ENCODE data around the gene ALPK3.

Gene ALPK3

DNA sequence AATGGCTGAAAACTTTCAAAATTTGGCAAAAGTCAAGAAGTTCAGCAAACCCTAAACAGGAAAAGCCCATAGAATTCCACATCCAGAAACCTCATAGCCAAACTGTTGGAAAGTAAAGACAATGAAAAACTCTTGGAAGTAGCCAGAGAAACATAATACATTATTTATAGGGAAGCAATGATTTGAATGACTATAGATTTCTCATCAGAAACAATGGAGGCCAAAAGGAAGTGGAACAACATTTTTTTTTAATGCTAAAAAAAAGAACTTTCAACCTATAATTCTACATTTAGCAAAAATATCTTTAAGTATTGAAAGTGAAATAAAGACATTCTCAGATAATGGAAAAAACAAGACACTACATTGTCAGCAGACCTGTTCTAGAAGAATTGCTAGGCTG lies 30.2 kb downstream of the ALPK3 start:
- no peak for DNase-seq

GRCh38 chr15:84852212-84852611 lies 35.1 kb downstream of the ALPK3 start:
- no peak for DNase-seq

- DNase-seq: no peak
Measured at GRCh38 chr15:84855136-84855535, 38.0 kb downstream of the ALPK3 start.

DNA sequence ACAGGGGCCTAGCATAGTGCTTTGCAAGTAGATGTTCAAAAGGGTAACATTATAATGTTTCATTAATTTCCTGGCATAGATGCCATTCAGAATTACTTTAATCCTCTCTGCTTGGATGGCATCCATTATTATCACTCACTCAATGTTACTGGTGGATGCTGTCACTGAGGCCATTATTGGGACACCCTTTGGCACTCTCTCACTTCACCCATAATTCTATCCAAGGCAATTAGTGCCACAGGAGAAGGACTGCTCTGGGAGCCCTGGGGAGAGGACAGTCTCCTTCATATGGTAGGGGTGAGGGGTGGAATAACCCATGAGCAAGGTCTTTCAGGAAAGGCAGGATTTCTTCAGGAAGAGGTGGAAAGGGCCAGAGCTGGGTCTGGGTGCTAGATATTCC lies 38.6 kb downstream of the ALPK3 start:
- DNase-seq: no peak

DNA sequence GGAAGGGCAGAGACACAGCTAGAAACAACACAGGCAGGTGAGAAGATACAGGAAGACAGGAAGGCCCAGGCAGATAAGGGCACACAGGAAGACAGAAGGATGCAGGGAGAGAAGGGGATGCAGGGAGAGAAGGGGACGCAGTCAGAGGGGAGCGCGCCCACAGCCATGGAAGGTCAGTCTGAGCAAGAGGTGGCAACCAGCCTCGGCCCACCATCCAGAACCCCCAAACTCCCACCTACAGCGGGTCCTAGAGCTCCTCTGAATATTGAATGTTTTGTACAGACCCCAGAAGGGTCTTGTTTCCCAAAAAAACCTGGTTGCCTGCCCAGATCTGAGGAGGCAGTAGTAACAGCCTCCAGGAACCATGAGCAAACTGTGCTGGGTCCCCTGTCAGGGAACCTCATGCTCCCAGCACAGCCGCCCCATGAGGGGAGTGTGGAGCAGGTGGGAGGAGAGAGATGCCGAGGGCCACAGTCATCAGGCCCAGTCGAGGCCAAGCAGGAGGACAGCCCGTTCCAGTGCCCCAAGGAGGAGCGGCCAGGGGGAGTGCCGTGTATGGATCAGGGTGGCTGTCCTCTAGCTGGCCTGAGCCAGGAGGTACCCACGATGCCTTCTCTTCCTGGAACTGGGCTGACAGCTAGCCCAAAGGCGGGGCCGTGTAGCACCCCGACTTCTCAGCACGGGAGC lies 39.7 kb downstream of the ALPK3 start:
- DNase-seq: no peak

DNA sequence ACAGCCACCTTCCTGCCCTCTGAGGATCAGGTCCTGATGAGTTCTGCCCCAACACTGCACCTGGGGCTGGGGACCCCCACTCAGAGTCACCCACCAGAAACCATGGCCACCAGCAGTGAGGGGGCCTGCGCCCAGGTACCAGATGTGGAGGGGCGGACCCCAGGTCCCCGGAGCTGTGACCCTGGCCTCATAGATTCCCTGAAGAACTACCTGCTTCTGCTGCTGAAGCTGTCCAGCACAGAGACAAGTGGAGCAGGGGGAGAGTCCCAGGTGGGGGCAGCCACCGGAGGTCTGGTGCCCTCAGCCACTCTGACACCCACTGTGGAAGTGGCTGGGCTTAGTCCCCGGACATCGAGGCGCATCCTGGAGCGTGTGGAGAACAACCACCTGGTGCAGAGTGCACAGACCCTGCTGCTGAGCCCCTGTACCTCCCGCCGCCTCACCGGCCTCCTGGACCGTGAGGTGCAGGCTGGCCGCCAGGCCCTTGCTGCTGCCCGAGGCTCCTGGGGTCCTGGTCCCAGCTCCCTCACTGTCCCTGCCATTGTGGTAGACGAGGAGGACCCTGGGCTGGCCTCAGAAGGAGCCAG lies 40.4 kb downstream of the ALPK3 start:
- DNase-seq: no peak

DNA sequence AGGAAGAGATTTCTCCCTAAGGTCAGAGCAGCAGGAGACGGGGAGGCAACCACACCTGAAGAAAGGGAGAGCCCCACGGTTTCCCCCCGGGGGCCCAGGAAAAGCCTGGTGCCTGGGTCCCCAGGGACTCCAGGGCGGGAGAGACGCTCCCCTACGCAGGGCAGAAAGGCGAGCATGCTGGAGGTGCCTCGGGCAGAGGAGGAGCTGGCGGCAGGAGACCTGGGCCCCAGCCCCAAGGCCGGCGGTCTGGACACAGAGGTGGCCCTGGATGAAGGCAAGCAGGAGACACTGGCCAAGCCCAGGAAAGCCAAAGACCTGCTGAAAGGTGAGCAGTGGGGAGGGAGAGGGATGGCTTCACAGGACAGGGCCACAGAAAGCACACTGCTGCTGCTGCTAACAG lies 41.1 kb downstream of the ALPK3 start:
- DNase-seq: no peak

DNA sequence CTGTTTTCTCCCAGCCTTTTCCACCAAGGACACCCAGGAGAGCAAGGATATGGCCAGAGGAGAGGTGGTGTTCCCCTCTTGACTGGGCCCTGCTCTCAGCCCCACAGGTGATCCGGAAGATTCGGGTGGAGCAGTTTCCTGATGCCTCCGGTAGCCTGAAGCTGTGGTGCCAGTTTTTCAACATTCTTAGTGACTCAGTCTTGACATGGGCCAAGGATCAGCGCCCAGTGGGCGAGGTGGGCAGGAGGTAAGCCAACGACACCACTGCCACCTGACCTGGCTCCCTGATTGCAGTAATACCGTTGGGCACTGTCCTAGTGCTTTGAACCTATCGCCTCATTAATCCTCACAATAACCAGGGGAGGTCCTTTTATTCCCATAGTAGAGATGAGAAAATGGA lies 42.0 kb downstream of the ALPK3 start:
- DNase-seq: no peak

DNA sequence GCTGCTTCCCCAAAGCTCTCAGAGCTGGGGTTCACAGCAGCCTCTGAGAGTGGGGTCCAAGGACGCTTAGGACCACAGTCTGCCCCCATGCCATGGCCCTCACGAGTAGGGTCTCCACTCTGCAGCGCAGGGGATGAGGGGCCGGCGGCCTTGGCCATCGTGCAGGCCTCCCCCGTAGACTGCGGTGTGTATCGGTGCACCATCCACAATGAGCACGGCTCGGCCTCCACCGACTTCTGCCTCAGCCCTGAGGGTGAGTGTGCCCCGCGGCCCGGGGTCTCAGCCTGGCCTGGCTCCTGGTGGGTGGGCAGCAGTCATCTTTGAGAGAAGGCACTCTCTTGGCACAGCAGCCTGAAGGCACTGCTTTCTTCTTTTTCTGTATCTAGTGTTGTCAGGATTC lies 42.5 kb downstream of the ALPK3 start:
- DNase-seq: no peak

DNA sequence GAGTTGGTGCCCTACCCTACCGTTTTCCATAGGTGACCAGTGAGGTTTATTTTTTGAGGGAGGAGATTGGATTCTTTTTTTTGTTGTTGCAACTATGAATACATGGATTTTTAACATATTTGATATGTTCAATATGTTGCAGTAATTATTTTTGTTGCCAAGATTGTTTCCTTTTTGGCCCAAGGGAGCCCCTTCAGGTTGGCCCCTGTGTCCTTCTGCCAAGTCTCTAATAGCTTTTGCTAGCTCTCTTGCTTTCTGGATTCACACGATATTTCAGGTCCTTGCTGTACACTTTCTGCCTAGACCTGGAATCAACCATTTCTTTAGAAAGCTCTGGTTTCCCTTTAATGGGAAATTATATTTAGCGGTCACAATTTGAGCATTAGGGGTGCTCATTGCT lies 44.6 kb downstream of the ALPK3 start:
- no peak for DNase-seq

- no peak for DNase-seq
Measured at GRCh38 chr15:84862214-84862975, 45.2 kb downstream of the ALPK3 start.

- no peak for DNase-seq
Measured at GRCh38 chr15:84863565-84864443, 46.6 kb downstream of the ALPK3 start.

- DNase-seq: no peak
Measured at GRCh38 chr15:84864444-84864795, 47.3 kb downstream of the ALPK3 start.

GRCh38 chr15:84865074-84865569 lies 48.0 kb downstream of the ALPK3 start:
- no peak for DNase-seq

DNA sequence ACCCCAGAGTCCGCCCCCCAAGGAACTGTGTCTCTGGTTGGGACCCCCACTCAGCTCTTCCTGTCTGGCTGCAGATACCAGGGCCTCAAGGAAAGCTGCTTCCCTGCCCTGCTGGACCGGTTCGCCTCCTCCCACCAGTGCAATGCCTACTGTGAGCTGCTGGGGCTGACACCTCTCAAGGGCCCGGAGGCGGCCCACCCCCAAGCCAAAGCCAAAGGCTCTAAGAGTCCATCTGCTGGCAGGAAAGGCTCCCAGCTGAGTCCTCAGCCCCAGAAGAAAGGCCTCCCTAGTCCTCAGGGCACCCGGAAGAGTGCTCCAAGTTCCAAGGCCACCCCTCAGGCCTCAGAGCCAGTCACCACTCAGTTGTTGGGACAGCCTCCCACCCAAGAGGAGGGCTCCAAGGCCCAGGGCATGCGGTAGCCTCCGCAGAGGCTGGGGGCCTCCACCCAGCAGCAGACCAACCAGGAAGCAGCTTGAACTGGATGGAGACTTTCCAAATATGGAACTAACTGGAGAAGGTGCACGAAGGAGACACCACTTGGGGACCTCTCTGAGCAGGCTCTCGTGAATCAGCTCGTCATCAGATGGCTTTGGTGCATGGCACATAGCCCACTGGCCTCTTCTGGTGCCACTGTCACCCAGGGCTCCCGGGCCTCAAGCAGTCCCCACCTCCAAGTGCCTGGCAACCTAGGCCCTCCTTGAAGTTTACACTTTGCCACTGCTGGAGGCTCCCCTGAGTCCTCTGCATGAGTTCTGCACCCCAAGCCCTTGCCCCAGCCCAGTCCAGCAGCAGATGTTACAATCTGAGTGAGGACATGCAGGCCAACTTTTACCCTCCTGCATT lies 51.1 kb downstream of the ALPK3 start:
- no peak for DNase-seq

GRCh38 chr15:84869510-84869909 lies 52.4 kb downstream of the ALPK3 start:
- DNase-seq: no peak

DNA sequence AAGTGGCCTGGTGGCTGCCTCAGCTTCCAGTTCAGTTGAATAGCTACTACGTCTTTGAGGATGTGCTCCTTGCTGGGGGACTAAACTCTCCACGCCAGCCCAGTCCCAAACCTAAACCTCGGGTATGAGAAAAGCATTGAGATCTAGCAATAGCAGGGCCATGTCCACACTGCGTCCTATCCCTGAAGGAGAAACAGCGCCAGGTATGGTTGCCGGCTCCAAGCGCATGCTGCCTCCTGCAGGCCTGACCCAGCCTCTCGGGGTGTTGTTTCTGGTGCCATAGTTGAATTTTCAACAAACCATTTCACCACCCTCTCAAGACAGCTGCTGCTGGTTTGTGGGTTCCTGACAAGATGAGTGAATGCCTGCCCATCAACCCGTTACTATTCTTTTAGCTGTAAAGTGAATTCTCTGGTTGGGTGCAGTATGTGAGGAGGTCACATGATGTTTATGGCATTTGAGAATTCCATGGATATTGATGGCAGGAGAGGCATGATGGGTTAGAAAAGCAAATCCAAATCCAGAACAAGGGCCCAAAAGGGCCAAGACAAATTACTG lies 54.4 kb downstream of the ALPK3 start:
- no peak for DNase-seq

DNA sequence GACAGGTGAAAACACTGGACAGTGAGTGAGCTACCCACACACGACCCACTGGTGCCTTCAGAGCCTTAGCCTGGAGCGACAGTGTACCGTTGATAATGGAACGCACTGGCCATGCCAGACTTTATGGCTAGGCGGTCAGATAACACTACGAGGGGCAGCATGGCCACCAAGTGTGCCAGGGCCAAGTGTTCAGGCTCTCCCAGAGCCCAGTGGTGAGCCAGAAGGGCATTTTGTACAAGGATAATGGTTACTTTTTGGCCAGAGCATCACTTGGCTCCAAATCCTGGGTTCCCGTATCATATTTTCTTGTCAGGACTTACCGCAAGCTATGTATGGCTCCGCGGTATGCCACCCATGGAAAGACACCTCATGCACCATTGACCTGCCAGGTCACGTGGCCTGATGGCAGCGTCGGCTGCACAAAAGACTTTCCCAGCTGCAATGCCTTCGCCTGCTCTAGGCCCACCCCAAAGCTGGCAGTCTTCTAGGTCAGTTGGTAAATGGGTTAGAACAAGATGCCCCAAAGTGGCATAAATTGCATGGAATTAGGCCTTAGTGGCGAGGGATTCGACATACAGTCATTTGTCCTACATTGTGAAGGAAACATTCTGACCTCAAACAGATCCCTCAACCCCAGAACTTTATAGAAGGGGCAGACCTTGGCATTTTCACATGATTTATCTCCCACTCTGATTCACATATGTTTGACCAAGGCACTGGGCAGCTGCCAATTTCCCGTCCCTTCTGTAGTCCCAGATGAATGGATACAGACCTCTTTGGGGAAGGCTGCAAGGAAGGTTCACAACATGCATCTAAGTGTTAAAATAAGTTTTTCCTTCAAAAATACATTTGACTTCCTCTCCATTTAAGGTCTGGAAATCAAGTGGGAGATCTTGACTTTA lies 55.1 kb downstream of the ALPK3 start:
- no peak for DNase-seq

- DNase-seq: no peak
Measured at GRCh38 chr15:84873997-84874396, 56.8 kb downstream of the ALPK3 start.

- no peak for DNase-seq
Measured at GRCh38 chr15:84874981-84875699, 58.0 kb downstream of the ALPK3 start.
